ENCODE measurements around the gene PRKACA.

The PRKACA gene

GRCh38 chr19:14117668-14118164, at the start of gene PRKACA:
PRKACA (minus strand) TSS chr19:14117762; CDS start chr19:14117547, 215 bp downstream.
- Mint-ChIP-seq H3K9me3 (no peaks in the 10 kb centered on the region), H3K27me3 (no peaks in the 10 kb centered on the region), H3K36me3 (ENCODE audit: low read depth) (peaks cover 6% of the 10 kb centered on the region), H3K4me3 (peak within 1 kb of the TSS; percentile 87), H3K27ac (peak within 1 kb of the TSS; percentile 81), H3K4me1 (peaks cover 39% of the 10 kb centered on the region)
- peak; percentile 97 for DNase-seq
- peak; percentile 95 for ATAC-seq

GRCh38 chr19:14166999-14167575, 49.5 kb upstream of the PRKACA start:
- Mint-ChIP-seq H3K36me3 (ENCODE audit: low read depth) (peaks cover 4% of the 10 kb centered on the region), H3K9me3 (no peaks in the 10 kb centered on the region), H3K4me3 (peak overlapping the region; percentile 64), H3K27ac (peak overlapping the region; percentile 65), H3K4me1 (peaks cover 20% of the 10 kb centered on the region), H3K27me3 (no peaks in the 10 kb centered on the region)
- DNase-seq (no peak), ATAC-seq (peak; percentile 13)

- Mint-ChIP-seq H3K36me3 (ENCODE audit: low read depth) (peaks cover 4% of the 10 kb centered on the region), H3K4me1 (peaks cover 20% of the 10 kb centered on the region), H3K4me3 (peak overlapping the region; percentile 64), H3K27ac (peak overlapping the region; percentile 62), H3K9me3 (no peaks in the 10 kb centered on the region), H3K27me3 (no peaks in the 10 kb centered on the region)
- DNase-seq (peak; percentile 24), ATAC-seq (no peak)
Observed at GRCh38 chr19:14165990-14166830, 48.6 kb upstream of the PRKACA start.

GRCh38 chr19:14164724-14165493, 47.3 kb upstream of the PRKACA start:
- H3K27me3 Mint-ChIP-seq: no peaks in the 10 kb centered on the region
- H3K27ac Mint-ChIP-seq: no peak overlapping the region
- ATAC-seq (no peak), DNase-seq (no peak)
- no peaks in the 10 kb centered on the region for H3K9me3 Mint-ChIP-seq
- H3K4me3 Mint-ChIP-seq: no peak overlapping the region
- no peaks in the 10 kb centered on the region for H3K36me3 Mint-ChIP-seq (ENCODE audit: low read depth)
- H3K4me1 Mint-ChIP-seq: peaks cover 20% of the 10 kb centered on the region

- H3K27ac Mint-ChIP-seq: no peak overlapping the region
- ATAC-seq (no peak), DNase-seq (no peak)
- no peaks in the 10 kb centered on the region for H3K36me3 Mint-ChIP-seq (ENCODE audit: low read depth)
- H3K27me3 Mint-ChIP-seq: no peaks in the 10 kb centered on the region
- H3K4me1 Mint-ChIP-seq: peaks cover 20% of the 10 kb centered on the region
- H3K9me3 Mint-ChIP-seq: no peaks in the 10 kb centered on the region
- H3K4me3 Mint-ChIP-seq: no peak overlapping the region
Observed at GRCh38 chr19:14164082-14164481, 46.5 kb upstream of the PRKACA start.

GRCh38 chr19:14162871-14163297, 45.3 kb upstream of the PRKACA start:
- Mint-ChIP-seq H3K27ac (no peak overlapping the region), H3K36me3 (ENCODE audit: low read depth) (peaks cover 1% of the 10 kb centered on the region), H3K4me3 (no peak overlapping the region), H3K4me1 (peaks cover 20% of the 10 kb centered on the region), H3K27me3 (no peaks in the 10 kb centered on the region), H3K9me3 (no peaks in the 10 kb centered on the region)
- ATAC-seq (no peak), DNase-seq (no peak)

GRCh38 chr19:14161305-14161704, 43.7 kb upstream of the PRKACA start:
- ATAC-seq: no peak
- H3K4me1 Mint-ChIP-seq: peaks cover 9% of the 10 kb centered on the region
- H3K9me3 Mint-ChIP-seq: no peaks in the 10 kb centered on the region

GRCh38 chr19:14160017-14160703, 42.6 kb upstream of the PRKACA start:
- no peak for ATAC-seq
- H3K4me1 Mint-ChIP-seq: no peaks in the 10 kb centered on the region
- DNase-seq: no peak
- H3K36me3 Mint-ChIP-seq (ENCODE audit: low read depth): peaks cover 1% of the 10 kb centered on the region
- H3K27ac Mint-ChIP-seq: no peak overlapping the region
- H3K9me3 Mint-ChIP-seq: no peaks in the 10 kb centered on the region
- no peaks in the 10 kb centered on the region for H3K27me3 Mint-ChIP-seq
- no peak overlapping the region for H3K4me3 Mint-ChIP-seq

More at GRCh38 chr19:14161305-14161704, 43.7 kb upstream of the PRKACA start:
- Mint-ChIP-seq H3K4me3 (no peak overlapping the region), H3K27me3 (no peaks in the 10 kb centered on the region), H3K36me3 (ENCODE audit: low read depth) (peaks cover 1% of the 10 kb centered on the region), H3K27ac (no peak overlapping the region)
- no peak for DNase-seq

GRCh38 chr19:14159059-14159458, 41.5 kb upstream of the PRKACA start:
- Mint-ChIP-seq H3K27ac (no peak overlapping the region), H3K27me3 (no peaks in the 10 kb centered on the region), H3K36me3 (ENCODE audit: low read depth) (peaks cover 1% of the 10 kb centered on the region), H3K4me1 (no peaks in the 10 kb centered on the region), H3K4me3 (no peak overlapping the region), H3K9me3 (no peaks in the 10 kb centered on the region)
- DNase-seq (no peak), ATAC-seq (no peak)

- DNase-seq (no peak), ATAC-seq (no peak)
- Mint-ChIP-seq H3K27ac (no peak overlapping the region), H3K9me3 (no peaks in the 10 kb centered on the region), H3K36me3 (ENCODE audit: low read depth) (peaks cover 1% of the 10 kb centered on the region), H3K4me1 (no peaks in the 10 kb centered on the region), H3K27me3 (no peaks in the 10 kb centered on the region), H3K4me3 (no peak overlapping the region)
Observed at GRCh38 chr19:14158276-14159023, 40.9 kb upstream of the PRKACA start.

- H3K27ac Mint-ChIP-seq: no peak overlapping the region
- H3K27me3 Mint-ChIP-seq: no peaks in the 10 kb centered on the region
- no peaks in the 10 kb centered on the region for H3K9me3 Mint-ChIP-seq
- DNase-seq (no peak), ATAC-seq (no peak)
- H3K4me3 Mint-ChIP-seq: no peak overlapping the region
- peaks cover 3% of the 10 kb centered on the region for H3K36me3 Mint-ChIP-seq (ENCODE audit: low read depth)
- no peaks in the 10 kb centered on the region for H3K4me1 Mint-ChIP-seq
Observed at GRCh38 chr19:14156971-14157717, 39.6 kb upstream of the PRKACA start.

- no peak for DNase-seq
- Mint-ChIP-seq H3K36me3 (ENCODE audit: low read depth) (peaks cover 3% of the 10 kb centered on the region), H3K27me3 (no peaks in the 10 kb centered on the region), H3K27ac (no peak overlapping the region), H3K4me1 (no peaks in the 10 kb centered on the region), H3K4me3 (no peak overlapping the region), H3K9me3 (no peaks in the 10 kb centered on the region)
- ATAC-seq: no peak
Observed at GRCh38 chr19:14156122-14156521, 38.6 kb upstream of the PRKACA start.

GRCh38 chr19:14155371-14155770, 37.8 kb upstream of the PRKACA start:
- H3K4me3 Mint-ChIP-seq: no peak overlapping the region
- H3K36me3 Mint-ChIP-seq (ENCODE audit: low read depth): peaks cover 3% of the 10 kb centered on the region
- no peaks in the 10 kb centered on the region for H3K9me3 Mint-ChIP-seq
- no peaks in the 10 kb centered on the region for H3K4me1 Mint-ChIP-seq
- ATAC-seq: no peak
- no peak for DNase-seq
- H3K27ac Mint-ChIP-seq: no peak overlapping the region
- no peaks in the 10 kb centered on the region for H3K27me3 Mint-ChIP-seq
